ENCODE results near the gene TMEM218.

The TMEM218 gene

DNA sequence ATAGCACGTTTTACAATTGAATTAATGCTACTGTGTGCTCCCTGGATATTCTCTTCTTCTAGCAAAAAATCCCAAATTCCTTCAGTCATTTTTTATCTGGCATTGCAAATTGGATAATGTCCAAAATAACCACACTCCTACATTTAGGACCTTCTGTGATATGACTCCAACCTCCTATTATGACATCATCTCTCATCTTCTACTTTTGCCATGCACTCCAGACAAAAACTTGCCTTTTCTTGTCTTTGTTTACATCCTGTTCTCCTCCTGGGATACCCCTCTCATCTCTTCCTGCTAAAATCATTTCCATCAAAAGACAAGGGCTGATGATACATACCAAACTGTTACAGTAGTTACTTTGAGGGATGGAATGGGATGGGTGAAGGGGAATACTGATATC is 20.6 kb upstream of the TMEM218 start:
- intact Hi-C loops (cut with DNase I): no loop called here
- no peak for DNase-seq

- intact Hi-C loops (cut with DNase I): no loop called here
- peak in 1 of 10 donors; percentile 27 for DNase-seq
Measured at GRCh38 chr11:125129316-125129993, 18.0 kb upstream of the TMEM218 start.

DNA sequence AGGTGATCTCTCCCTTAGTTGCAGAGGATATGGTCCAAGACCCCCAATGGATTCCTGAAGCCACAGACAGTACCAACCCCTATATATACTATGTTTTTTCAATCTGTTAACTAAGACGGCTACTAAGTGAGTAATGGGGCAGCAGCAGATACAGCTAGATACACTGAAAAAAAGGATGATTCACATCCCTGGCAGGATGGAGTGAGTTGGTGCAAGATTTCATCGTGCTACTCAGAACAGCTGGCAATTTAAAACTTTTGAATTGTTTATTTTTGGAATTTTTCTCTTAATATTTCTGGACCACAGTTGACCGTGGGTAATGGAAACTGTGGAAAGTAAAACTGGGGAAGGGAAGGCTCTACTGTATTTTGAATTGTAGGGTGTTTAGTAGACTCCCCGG is 17.0 kb upstream of the TMEM218 start:
- intact Hi-C loops (cut with DNase I): no loop called here
- DNase-seq: no peak

- DNase-seq: no peak
- intact Hi-C loops (cut with DNase I): no loop called here
Measured at GRCh38 chr11:125124618-125124992, 13.2 kb upstream of the TMEM218 start.

DNA sequence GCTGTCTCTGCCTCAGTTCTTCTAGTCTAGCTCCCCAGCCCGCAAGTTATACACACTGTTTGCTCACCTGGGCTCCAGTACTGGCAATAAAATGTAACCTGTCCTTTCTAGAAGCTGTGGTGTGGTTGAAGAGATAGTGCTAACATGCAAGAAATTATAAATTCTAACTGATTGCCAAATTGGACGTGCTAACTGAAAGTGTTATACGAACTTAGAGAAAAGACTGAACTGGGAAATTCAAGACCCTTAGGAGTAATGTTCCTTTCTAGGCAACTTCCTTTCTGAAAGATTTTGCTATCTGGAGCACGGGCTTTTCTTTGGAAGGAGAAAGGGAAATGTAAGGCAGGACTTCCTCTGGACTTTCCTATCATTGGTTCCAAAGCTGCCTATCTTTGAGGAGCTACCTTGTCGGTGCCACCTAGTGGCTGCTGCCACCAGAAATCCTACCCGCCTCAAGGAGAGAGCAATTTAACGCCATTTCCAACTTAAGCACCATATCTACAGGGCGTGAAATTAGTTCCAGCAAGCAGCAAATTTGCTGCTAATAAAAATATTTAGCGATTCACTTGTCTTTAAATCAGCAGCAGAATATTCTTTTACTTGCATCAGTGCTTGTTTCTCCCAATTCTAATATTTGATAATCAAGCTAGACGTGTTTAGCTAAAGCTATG is 12.7 kb upstream of the TMEM218 start:
- intact Hi-C loops (cut with DNase I): no loop called here

DNA sequence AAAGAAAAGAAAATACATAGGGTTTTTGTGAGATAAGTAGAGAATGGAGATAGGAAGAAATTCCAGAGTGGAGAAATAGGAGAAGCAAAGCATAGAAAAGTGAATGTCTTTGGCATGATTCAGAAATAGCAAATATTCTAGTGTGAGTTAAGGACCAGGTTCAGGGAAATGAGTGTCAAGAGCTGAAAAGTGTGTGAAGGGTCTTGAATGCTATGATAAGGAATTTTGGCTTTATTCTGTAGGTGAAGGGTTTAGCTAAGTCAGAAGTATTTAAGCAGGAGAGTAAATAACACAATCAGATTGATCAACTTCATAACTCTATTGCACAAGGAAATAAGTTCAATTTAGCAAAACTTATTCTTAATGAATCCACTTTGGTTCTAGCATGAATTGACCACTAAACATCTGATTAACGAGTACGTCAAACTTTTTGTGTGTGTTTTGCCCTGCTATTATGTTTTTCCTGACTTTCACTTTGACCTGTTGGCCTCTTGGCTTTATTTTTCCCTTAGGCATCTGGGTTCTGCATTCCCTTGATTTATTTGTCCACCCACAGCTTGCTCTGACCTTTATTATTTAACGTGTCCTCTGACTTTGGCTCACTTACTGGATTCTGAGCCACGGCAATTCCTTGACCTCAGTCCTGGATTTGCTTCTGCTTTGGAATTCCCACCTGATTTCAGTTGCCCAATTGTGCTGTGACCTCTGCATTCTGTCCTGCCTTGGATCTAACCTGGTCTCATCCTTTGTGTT is 11.9 kb upstream of the TMEM218 start:
- intact Hi-C loops (cut with DNase I): no loop called here
- DNase-seq: no peak

More for the DNA sequence above, 12.7 kb upstream of the TMEM218 start:
- peak in 4 of 10 donors; percentile 21 to 83 (median 22) for DNase-seq

DNA sequence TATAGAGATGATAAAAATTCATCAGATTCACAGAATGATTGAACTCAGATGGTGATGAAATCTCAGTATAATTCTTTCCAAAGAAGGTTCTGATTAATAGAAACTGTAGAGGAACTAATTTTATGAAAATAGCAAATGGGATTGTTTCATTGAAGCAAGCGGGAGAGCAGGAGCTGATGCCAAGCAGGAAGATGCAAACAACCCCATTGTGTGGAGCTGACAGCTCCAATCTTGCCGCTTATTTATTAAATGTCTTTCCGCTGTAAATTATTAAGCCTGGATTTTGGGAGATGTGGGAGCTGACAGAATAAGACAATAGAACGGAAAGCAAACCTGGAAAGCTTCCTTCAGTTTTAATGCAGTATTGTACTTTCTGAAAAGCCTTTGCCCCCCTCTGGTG is 6.0 kb upstream of the TMEM218 start:
- no peak for DNase-seq
- intact Hi-C loops (cut with DNase I): no loop called here

- intact Hi-C loops (cut with DNase I): no loop called here
- no peak for DNase-seq
Measured at GRCh38 chr11:125114518-125114917, 3.1 kb upstream of the TMEM218 start.

DNA sequence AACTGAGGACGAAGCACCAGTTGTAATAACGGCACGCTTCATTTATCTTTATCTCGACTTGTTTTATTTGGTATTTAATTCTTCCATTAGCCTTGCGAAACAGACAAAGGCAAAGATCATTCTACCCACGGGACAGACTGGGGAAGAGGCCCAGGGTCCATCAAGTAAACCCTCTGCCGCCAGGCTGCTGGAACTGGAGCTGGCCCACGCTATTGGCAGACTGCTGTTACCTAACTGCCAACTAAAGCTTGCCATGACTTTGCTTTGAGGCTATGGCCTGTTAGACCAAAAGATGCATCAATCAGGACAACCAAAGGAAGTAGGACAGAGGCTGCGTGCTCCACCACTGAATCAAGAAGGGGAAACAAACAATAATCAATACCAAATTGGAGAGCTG is 780 bp upstream of the TMEM218 start:
- intact Hi-C loops (cut with DNase I): no loop called here
- DNase-seq: no peak

DNA sequence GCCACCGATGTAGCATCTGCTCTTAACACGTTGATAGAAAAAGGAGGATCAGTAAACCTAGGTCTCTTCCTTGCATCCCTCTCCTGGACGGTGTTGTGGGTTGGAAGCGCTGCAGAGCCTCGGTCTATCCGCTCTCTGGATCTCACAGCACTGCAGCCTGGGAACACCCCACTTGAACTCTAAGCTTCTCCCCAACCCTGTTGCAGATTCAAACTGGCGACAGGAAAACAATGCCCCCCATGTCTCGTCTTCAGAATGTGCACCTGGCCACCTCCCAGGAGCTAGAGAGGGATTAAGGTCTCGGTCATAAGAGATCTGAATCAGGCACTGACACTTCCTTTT is 454 bp downstream of the TMEM218 start:
- DNase-seq: no peak
- intact Hi-C loops (cut with DNase I): no loop called here

DNA sequence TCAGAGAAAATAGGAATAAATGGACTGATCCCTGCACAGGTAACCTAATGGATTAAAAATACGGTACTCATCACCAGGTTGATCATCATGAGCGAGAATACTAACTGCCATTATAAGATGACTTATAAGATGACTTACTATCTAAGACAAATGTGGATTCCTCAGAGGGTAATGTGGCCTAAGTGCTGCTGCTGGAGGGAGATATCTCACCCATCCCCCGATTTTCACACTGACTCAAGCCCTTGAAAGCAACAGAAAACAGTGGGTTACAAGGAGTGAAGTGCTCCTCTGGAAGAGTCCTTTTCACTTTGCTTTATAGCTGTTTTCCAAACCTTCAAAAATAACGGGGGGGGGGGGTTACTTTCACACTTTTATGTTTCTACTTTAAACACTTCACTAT is 920 bp downstream of the TMEM218 start:
- DNase-seq: no peak
- intact Hi-C loops (cut with DNase I): no loop called here

DNA sequence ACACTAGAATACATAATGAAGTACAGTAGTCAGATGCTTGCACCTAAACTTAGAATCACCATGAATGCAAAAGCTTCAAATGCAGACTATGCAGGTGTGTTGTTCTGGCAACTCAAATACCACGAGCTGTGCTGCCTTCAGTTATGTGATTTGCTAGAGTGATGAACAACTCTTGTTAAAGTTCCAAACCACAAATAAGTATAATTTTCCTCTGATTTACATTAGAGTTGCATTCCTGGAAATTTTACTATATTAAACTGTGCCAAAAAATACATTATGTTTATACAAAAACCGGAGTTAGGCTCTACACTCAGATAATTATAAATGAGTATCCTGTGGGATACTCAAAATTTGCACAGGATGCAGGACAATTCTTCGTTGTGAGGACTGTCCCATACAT is 3.0 kb downstream of the TMEM218 start:
- intact Hi-C loops (cut with DNase I): no loop called here
- no peak for DNase-seq

GRCh38 chr11:125105926-125106325 is 5.5 kb downstream of the TMEM218 start:
- intact Hi-C loops (cut with DNase I): no loop called here
- no peak for DNase-seq

DNA sequence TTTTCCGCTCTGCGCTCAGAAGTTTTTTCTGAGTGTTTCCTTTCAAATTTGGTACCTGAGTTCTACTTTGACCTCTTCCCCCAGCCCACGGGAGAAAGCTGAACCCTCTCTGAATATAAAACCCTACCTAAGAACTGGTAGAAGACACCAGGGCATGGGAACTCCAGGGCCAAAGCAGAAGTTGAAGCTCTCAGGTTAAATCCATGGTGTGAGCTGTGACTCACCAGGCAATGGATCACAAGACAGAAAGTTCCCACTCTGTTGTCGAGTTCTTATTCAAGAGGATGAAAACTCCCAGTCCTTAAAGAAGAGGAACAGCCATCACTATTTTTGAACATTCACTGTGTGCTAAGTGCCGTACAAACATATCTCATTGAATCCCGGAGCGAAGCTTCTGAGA is 8.9 kb downstream of the TMEM218 start:
- DNase-seq: no peak
- intact Hi-C loops (cut with DNase I): no loop called here

- intact Hi-C loops (cut with DNase I): no loop called here
- DNase-seq: peak in 1 of 10 donors; percentile 57
Measured at GRCh38 chr11:125102025-125102424, 9.4 kb downstream of the TMEM218 start.

- intact Hi-C loops (cut with DNase I): no loop called here
- DNase-seq: no peak
Measured at GRCh38 chr11:125101596-125101995, 9.8 kb downstream of the TMEM218 start.

DNA sequence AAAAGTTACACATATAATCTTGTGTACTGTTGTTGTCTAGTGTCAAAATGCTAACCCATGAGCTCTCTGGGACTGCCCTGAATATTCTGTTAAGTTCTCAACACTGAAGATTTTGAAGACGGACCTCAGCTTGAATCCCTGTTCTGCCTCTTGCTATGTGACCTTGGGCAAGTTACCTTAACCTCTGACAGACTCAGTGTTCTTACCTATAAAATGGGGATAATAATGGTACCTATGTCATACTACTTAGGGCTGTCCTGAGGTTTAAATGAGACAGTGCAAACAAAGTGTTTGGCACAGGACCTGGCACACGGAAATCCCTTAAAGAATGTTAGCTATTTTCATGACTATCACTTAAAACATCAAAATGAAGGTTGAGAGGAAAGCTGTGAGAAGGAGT is 11.3 kb downstream of the TMEM218 start:
- DNase-seq: no peak
- intact Hi-C loops (cut with DNase I): no loop called here

GRCh38 chr11:125094731-125095130 is 16.7 kb downstream of the TMEM218 start:
- intact Hi-C loops (cut with DNase I): loop anchor here (5.0 to 10.0 kb wide), 5 partner anchors 48 to 780 kb away; no protein-coding TSS in a partner anchor

DNA sequence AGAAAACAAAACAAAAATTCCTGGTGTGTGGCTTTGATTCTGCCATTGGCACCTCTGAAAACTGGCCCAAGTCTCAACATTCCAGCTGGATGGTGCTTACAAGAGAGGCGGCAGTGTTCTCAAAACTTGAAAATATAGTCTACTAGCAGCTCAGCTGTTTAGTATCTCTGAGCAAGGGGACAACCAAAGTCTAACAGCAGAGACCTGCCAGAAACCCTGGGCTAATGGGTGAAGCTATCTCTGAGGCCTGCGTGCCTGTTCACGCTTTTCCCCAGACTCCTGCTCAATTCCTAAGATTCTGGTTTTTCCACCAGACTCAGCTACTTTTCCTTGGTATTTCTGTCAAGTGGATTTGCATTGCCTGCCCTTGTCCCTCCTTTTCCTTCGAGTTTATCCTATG is 17.9 kb downstream of the TMEM218 start:
- intact Hi-C loops (cut with DNase I): loop anchor here (5.0 to 10.0 kb wide), 5 partner anchors 49 to 781 kb away; no protein-coding TSS in a partner anchor
- no peak for DNase-seq

More at GRCh38 chr11:125094731-125095130, 16.7 kb downstream of the TMEM218 start:
- no peak for DNase-seq

DNA sequence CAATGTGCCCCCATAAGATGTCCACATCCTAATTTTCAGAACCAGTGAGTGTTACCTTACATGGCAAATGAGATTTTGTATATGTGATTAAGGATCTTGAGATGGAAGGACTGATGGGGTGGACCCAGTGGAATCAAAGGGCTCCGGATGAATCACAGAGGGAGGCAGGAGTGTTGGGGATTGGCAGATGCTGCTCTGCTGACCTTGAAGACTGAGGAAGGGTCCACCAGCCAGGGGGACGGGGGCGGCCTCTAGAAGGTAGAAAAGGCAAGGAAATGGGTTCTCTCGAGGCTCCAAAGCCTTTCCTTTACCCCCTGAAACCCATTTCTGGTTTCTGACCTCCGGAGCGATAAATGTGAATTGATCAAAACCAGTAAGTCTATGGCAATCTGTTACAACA is 18.8 kb downstream of the TMEM218 start:
- peak in 1 of 10 donors; percentile 45 for DNase-seq
- intact Hi-C loops (cut with DNase I): loop anchor here (5.0 to 10.0 kb wide), 5 partner anchors 50 to 782 kb away; no protein-coding TSS in a partner anchor

GRCh38 chr11:125091877-125092664 is 19.4 kb downstream of the TMEM218 start:
- peak in 2 of 10 donors; percentile 60 to 71 for DNase-seq
- intact Hi-C loops (cut with DNase I): loop anchor here (5.0 to 10.0 kb wide), 5 partner anchors 50 to 783 kb away; no protein-coding TSS in a partner anchor
